ENCODE measurements around the gene VPS13A. TPM values are rescaled to one million over a fixed set of nuclear protein-coding genes. Genes with fewer than 3 reads are reported as not detected.

The VPS13A gene
- total RNA-seq (ENCODE audit: unreplicated experiment) = 46.0 TPM
- long read RNA-seq = 0 reads

DNA sequence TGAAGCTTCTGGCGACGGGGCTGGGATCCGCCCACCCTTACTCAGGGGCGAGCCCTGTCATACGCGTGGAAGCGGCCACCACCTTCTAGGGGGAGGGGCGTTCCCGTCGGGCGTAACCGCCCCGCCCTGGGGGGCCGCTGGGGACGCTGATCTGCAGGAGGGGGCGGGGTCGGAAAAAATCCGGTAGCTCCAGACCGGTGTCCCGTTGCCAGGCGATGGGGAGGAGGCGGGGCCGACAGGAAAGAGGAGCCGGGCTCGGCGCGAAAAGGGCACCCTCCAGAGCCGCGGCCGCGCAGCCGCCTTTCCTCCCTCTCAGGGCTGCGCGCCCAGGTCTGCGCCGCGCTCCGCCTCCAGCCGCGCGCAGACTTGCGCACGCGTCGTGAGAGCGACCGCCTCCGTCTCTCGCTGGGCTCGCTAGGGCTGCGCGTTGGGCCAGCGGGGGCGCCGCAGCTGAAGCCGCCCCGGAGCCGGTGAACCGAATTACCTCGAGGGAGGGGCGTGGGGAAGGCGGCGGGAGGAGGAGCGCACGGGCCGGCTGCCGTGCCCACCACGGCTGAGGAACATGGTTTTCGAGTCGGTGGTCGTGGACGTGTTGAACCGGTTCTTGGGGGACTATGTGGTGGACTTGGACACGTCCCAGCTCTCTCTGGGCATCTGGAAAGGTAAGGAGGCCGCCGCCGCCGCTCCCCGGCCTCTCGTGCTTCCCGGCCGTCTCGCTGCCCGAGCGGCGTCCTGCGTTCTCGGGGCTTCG is at the start of gene VPS13A:
TSS of gene VPS13A (plus strand) at position 392 of the 751 bp plus-strand sequence. CDS start at position 563, 171 bp downstream.
- Mint-ChIP-seq H3K36me3 (ENCODE audit: low read depth, unreplicated experiment) (no peaks in the 10 kb centered on the region), H3K9me3 (ENCODE audit: unreplicated experiment) (no peaks in the 10 kb centered on the region), H3K27ac (ENCODE audit: unreplicated experiment) (peak within 1 kb of the TSS; percentile 90), H3K4me3 (ENCODE audit: unreplicated experiment) (peak within 1 kb of the TSS; percentile 96), H3K4me1 (ENCODE audit: unreplicated experiment) (peaks cover 13% of the 10 kb centered on the region), H3K27me3 (ENCODE audit: unreplicated experiment) (peaks cover 8% of the 10 kb centered on the region)
- DNase-seq (ENCODE audit: low spot score) = peak; percentile 90
- TF ChIP-seq CTCF (IDR thresholded peaks at IDR 0.05; ENCODE audit: unreplicated experiment) = no peak

DNA sequence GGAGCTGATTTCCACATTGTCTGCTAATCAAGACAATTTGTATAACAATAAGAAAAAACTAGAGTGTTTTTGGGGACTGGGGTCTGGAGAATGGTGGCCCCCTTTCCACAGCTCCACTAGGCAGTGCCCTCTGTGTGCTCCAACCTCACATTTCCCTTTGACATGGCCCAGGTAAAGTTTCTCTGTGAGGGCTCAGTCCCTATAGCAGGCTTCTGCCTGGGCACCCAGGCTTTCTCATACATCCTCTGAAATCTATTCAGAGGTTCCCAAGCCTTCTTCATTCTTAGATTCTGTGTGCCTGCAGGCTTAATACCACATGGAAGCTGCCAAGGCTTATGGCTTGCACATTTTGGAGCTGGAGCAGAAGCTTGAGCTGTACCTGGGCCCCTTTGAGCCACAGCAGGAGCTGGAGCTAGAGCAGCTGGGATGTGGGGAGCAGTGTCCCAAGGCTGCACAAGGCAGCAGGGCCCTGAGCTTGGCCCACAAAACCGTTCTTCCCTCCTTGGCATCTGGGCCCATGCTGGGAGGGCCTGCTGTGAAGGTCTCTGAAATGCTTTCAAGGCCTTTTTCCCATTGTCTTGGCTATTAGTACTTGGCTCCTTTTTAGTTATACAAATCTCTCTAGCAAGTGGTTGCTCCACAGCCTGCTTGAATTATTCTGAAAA is 49.1 kb upstream of the VPS13A start:
- Mint-ChIP-seq H3K27me3 (ENCODE audit: unreplicated experiment) (no peaks in the 10 kb centered on the region), H3K4me3 (ENCODE audit: unreplicated experiment) (no peak overlapping the region), H3K4me1 (ENCODE audit: unreplicated experiment) (no peaks in the 10 kb centered on the region), H3K27ac (ENCODE audit: unreplicated experiment) (no peak overlapping the region), H3K9me3 (ENCODE audit: unreplicated experiment) (no peaks in the 10 kb centered on the region), H3K36me3 (ENCODE audit: low read depth, unreplicated experiment) (peaks cover 3% of the 10 kb centered on the region)
- DNase-seq (ENCODE audit: low spot score) = no peak
- TF ChIP-seq CTCF (IDR thresholded peaks at IDR 0.05; ENCODE audit: unreplicated experiment) = no peak

DNA sequence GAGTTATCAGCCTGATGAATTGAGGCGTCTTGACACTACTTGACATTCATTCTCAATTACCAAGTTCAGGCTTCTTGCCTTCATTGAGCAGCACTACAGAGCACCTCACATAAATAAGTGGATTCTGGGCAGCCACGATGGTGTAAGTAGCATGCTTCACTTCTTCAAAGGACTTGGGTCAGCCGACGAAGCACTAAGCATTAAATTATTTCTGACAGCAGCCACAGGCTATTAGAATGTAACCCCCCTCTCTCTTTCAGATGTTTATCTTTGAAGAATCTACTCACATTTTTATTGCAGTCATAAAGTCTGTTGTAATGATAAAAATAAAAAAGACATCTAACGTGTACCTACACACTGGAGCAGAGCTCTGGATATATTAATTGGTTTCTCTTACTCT is 45.9 kb upstream of the VPS13A start:
- no peak for TF ChIP-seq CTCF (IDR thresholded peaks at IDR 0.05; ENCODE audit: unreplicated experiment)
- H3K36me3 Mint-ChIP-seq (ENCODE audit: low read depth, unreplicated experiment) = peaks cover 3% of the 10 kb centered on the region
- no peak overlapping the region for H3K27ac Mint-ChIP-seq (ENCODE audit: unreplicated experiment)
- H3K4me1 Mint-ChIP-seq (ENCODE audit: unreplicated experiment) = no peaks in the 10 kb centered on the region
- no peak overlapping the region for H3K4me3 Mint-ChIP-seq (ENCODE audit: unreplicated experiment)
- H3K9me3 Mint-ChIP-seq (ENCODE audit: unreplicated experiment) = no peaks in the 10 kb centered on the region
- H3K27me3 Mint-ChIP-seq (ENCODE audit: unreplicated experiment) = no peaks in the 10 kb centered on the region
- no peak for DNase-seq (ENCODE audit: low spot score)

DNA sequence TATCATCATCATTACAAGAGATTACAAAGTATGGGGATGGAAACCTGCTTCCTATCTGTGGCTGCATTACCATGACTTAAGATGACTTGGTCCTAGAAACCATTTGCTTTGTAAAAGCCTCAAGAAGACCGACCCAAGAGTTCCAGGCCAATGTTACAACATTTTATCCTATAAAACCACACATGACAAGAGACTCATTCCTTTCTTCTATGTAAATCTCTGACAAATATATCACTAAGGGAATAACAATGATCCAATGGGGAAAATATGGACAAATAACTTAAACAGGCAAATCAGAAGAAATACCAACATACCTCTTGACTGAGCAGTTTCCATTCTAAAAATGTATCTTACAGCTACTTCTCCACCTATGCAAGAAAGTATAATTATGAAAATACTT is 44.3 kb upstream of the VPS13A start:
- no peaks in the 10 kb centered on the region for H3K27me3 Mint-ChIP-seq (ENCODE audit: unreplicated experiment)
- no peaks in the 10 kb centered on the region for H3K9me3 Mint-ChIP-seq (ENCODE audit: unreplicated experiment)
- H3K27ac Mint-ChIP-seq (ENCODE audit: unreplicated experiment) = no peak overlapping the region
- peaks cover 3% of the 10 kb centered on the region for H3K36me3 Mint-ChIP-seq (ENCODE audit: low read depth, unreplicated experiment)
- H3K4me1 Mint-ChIP-seq (ENCODE audit: unreplicated experiment) = no peaks in the 10 kb centered on the region
- no peak overlapping the region for H3K4me3 Mint-ChIP-seq (ENCODE audit: unreplicated experiment)
- DNase-seq (ENCODE audit: low spot score) = no peak
- TF ChIP-seq CTCF (IDR thresholded peaks at IDR 0.05; ENCODE audit: unreplicated experiment) = no peak

DNA sequence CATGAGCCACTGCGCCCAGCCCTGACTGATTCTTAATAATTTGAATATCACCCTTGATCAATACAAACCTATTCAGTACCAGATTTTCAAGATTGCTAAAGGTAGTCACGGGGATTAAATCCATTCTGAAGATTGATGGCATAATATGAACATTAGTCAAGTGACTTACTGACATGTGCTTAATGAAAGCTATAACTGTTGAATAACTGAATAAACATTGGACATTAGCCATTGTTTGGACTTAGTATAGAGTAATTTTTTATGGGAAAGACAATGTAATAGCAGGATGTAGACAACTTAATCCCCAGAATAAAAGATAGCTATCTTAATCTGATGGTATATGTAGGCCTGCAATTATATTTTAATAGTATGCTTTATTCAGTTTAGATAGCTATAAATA is 35.0 kb upstream of the VPS13A start:
- no peak overlapping the region for H3K4me3 Mint-ChIP-seq (ENCODE audit: unreplicated experiment)
- TF ChIP-seq CTCF (IDR thresholded peaks at IDR 0.05; ENCODE audit: unreplicated experiment) = no peak
- no peak overlapping the region for H3K27ac Mint-ChIP-seq (ENCODE audit: unreplicated experiment)

More for the DNA sequence above, 35.0 kb upstream of the VPS13A start:
- no peaks in the 10 kb centered on the region for H3K4me1 Mint-ChIP-seq (ENCODE audit: unreplicated experiment)
- H3K27me3 Mint-ChIP-seq (ENCODE audit: unreplicated experiment) = peaks cover 1% of the 10 kb centered on the region
- H3K9me3 Mint-ChIP-seq (ENCODE audit: unreplicated experiment) = no peaks in the 10 kb centered on the region
- no peaks in the 10 kb centered on the region for H3K36me3 Mint-ChIP-seq (ENCODE audit: low read depth, unreplicated experiment)
- no peak for DNase-seq (ENCODE audit: low spot score)
